Stomach (tissue), 9 donors: ENCODE results near the gene CADM4. TPM values are rescaled to one million over a fixed set of nuclear protein-coding genes. Genes with fewer than 3 reads are reported as not detected.

Experiments used
- DNase-seq, 2 donors: peaks; one replicate each; pipeline versions ENCODE4 v3.0.0 to v3.0.0-alpha.2; 2013 to 2019
- H3K27ac ChIP-seq, 5 donors: fragments of 200-600 bp in 4 of 5; sonication (generic) in 4 of 5; one replicate each; pipeline ENCODE4 v1.5.1; 2013 to 2019; ENCODE audit warnings: mild to moderate bottlenecking in 1 of 5, moderate library complexity in 1 of 5
- H3K27me3 ChIP-seq, 3 donors: fragments of 200-600 bp; sonication (generic); one replicate each; pipeline ENCODE4 v1.5.1; 2017 to 2019; ENCODE audit warnings: mixed run types in 1 of 3
- H3K36me3 ChIP-seq, 4 donors: fragments of 200-600 bp; sonication (generic); 1 replicate in 3 of 4; 2 replicates in 1 of 4; pipeline ENCODE4 v1.5.1; 2016 to 2019
- H3K4me1 ChIP-seq, 4 donors: fragments of 200-600 bp; sonication (generic); one replicate each; pipeline ENCODE4 v1.5.1; 2016 to 2019
- H3K4me3 ChIP-seq, 4 donors: fragments of 200-600 bp; sonication (generic) in 3 of 4; one replicate each; pipeline ENCODE4 v1.5.1; 2016 to 2019; ENCODE audit warnings: mild to moderate bottlenecking in 1 of 4
- H3K9me3 ChIP-seq, 4 donors: fragments of 200-600 bp; sonication (generic); one replicate each; pipeline ENCODE4 v1.5.1; 2016 to 2019
- EP300 ChIP-seq: sonication (generic); formaldehyde crosslinking; IDR thresholded peaks from one replicate; pipeline ENCODE4 v1.6.1; 2017; ENCODE audit warnings: antibody characterized with exemption
- POLR2A ChIP-seq, 4 donors: fragments of 450-650 bp; IDR thresholded peaks; one replicate each; pipeline ENCODE4 v1.6.1; 2016; ENCODE audit warnings: antibody characterized with exemption in 4 of 4, control low read depth in 2 of 4, mild to moderate bottlenecking in 1 of 4, moderate library complexity in 1 of 4
- POLR2AphosphoS5 ChIP-seq, 3 donors: sonication (generic); formaldehyde crosslinking; IDR thresholded peaks; one replicate each; pipeline ENCODE4 v1.6.1; 2016; ENCODE audit warnings: antibody characterized with exemption in 3 of 3
- WGBS, 5 donors: extraction: QIAGEN DNeasy Blood & Tissue Kit in 3 of 5; methylation state at CpG; one replicate each; pipeline versions ENCODE4 v1.1.5 to v1.1.7; 2013 to 2018; 5-methylcytosine and 5-hydroxymethylcytosine counted together
- intact Hi-C: fragments of 100-400 bp; cut with DNase I; formaldehyde crosslinking; loops from one replicate; pipeline ENCODE4 v1.15.1; 2023; ENCODE audit warnings: low total_unique reads
- polyA plus RNA-seq, 3 donors: library from polyadenylated mRNA; stranded (reverse); fragments of 200-250 nt; gene quantifications; one replicate each; pipeline ENCODE4 v1.2.3, GENCODE V29; 2013
- total RNA-seq, 5 donors: library from RNA; depleted of rRNA; stranded (reverse); fragments of >200 nt; gene quantifications; one replicate each; pipeline versions ENCODE4 v1.1.0 to v1.2.3, GENCODE V29; 2014 to 2016
- TF ChIP-seq, protein P1 (sequence below), 7 experiments: fragments of 450-650 bp in 4 of 7; fragments of 200-600 bp in 3 of 7; sonication (generic) in 3 of 7; IDR thresholded peaks; one replicate each; pipeline ENCODE4 v1.5.1; 2016 to 2019; ENCODE audit warnings: antibody characterized with exemption in 7 of 7, control low read depth in 2 of 7, mild to moderate bottlenecking in 1 of 7
- donor health status: healthy with polysubstance abuse.
- donor health status: Bipolar disorder and iron deficiency.
- donor health status: healthy.

CADM4 gene
- total and polyA plus RNA-seq, 8 donors, result 4.9 to 14.2 (median 6.2) TPM; not detected in 1

- intact Hi-C loops, result no loop called here
- Histone ChIP-seq H3K27me3 (no peaks in the 10 kb centered on the region), H3K4me1 (peaks cover 5 to 68% (median 24%) of the 10 kb centered on the region in 4 donors), H3K4me3 (no peak overlapping the region), H3K27ac (peak overlapping the region; percentile 67 to 89 (median 84)), H3K36me3 (no peaks in the 10 kb centered on the region), H3K9me3 (no peaks in the 10 kb centered on the region)
- 93 to 96% (median 94%) methylated on average over 8 of the region's 8 CpGs for WGBS, 5 donors
- TF ChIP-seq EP300 (no peak), POLR2AphosphoS5 (IDR thresholded peaks at IDR 0.05) (no peak), POLR2A (IDR thresholded peaks at IDR 0.05) (no peak)
- TF ChIP-seq, protein P1, sequence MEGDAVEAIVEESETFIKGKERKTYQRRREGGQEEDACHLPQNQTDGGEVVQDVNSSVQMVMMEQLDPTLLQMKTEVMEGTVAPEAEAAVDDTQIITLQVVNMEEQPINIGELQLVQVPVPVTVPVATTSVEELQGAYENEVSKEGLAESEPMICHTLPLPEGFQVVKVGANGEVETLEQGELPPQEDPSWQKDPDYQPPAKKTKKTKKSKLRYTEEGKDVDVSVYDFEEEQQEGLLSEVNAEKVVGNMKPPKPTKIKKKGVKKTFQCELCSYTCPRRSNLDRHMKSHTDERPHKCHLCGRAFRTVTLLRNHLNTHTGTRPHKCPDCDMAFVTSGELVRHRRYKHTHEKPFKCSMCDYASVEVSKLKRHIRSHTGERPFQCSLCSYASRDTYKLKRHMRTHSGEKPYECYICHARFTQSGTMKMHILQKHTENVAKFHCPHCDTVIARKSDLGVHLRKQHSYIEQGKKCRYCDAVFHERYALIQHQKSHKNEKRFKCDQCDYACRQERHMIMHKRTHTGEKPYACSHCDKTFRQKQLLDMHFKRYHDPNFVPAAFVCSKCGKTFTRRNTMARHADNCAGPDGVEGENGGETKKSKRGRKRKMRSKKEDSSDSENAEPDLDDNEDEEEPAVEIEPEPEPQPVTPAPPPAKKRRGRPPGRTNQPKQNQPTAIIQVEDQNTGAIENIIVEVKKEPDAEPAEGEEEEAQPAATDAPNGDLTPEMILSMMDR (IDR thresholded peaks at IDR 0.05), result no peak
- DNase-seq, result no peak
Measured at GRCh38 chr19:43674183-43674582, 34.5 kb upstream of the CADM4 start.

DNA sequence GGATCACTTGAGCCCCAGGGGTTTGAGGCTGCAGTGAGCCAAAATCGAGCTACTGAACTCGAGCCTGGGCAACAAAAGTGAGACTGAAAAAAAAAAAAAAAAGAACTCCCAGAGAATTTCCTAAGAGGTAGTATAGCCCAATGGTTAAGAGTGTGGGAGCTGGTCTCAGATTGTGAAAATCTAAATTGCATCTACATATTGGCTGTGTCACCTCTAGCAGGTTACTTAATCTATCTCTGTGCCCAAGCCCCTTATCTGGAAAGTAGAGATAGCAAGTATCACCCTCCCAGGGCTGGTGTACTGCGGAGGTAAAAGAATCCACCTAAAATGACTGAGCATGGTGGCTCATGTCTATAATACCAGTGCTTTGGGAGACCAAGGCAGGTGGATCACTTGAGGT, 34.0 kb upstream of the CADM4 start:
- no peak for DNase-seq
- H3K9me3 ChIP-seq, result no peaks in the 10 kb centered on the region
- no peaks in the 10 kb centered on the region for H3K36me3 ChIP-seq
- no peaks in the 10 kb centered on the region for H3K27me3 ChIP-seq
- intact Hi-C loops, result no loop called here
- peak overlapping the region in 4 of 5 donors; percentile 78 to 89 (median 85) for H3K27ac ChIP-seq
- no peak overlapping the region for H3K4me3 ChIP-seq
- 55 to 82% (median 67%) methylated on average over 3 of the region's 3 CpGs for WGBS, 5 donors
- TF ChIP-seq POLR2A (IDR thresholded peaks at IDR 0.05) (no peak), EP300 (no peak), POLR2AphosphoS5 (IDR thresholded peaks at IDR 0.05) (no peak)
- TF ChIP-seq, protein P1 (IDR thresholded peaks at IDR 0.05), result no peak
- H3K4me1 ChIP-seq, result peaks cover 5 to 68% (median 26%) of the 10 kb centered on the region in 4 donors

- Histone ChIP-seq H3K4me1 (peaks cover 12 to 78% (median 35%) of the 10 kb centered on the region in 4 donors), H3K36me3 (peaks cover 2 to 6% (median 4%) of the 10 kb centered on the region in 4 donors), H3K9me3 (no peaks in the 10 kb centered on the region), H3K27ac (peak overlapping the region in 4 of 5 donors; percentile 4 to 97 (median 68)), H3K27me3 (no peaks in the 10 kb centered on the region), H3K4me3 (no peak overlapping the region)
- intact Hi-C loops, result no loop called here
- WGBS, 5 donors, result 44 to 55% (median 50%) methylated on average over 3 to 6 of the region's 6 CpGs
- peak in 1 of 2 donors; percentile 50 for DNase-seq
- TF ChIP-seq, protein P1 (IDR thresholded peaks at IDR 0.05), result no peak
- TF ChIP-seq EP300, result no peak
- TF ChIP-seq POLR2AphosphoS5 (IDR thresholded peaks at IDR 0.05), result peak in 1 of 3 donors; percentile 42
Measured at GRCh38 chr19:43672061-43672679, 32.5 kb upstream of the CADM4 start.

- Histone ChIP-seq H3K27ac (peak overlapping the region; percentile 85 to 98 (median 96)), H3K27me3 (no peaks in the 10 kb centered on the region), H3K4me1 (peaks cover 7 to 76% (median 28%) of the 10 kb centered on the region in 4 donors), H3K4me3 (peak overlapping the region; percentile 51 to 62 (median 56)), H3K9me3 (no peaks in the 10 kb centered on the region), H3K36me3 (peaks cover 12 to 42% (median 37%) of the 10 kb centered on the region in 4 donors)
- intact Hi-C loops, result loop anchor here (10.0 kb wide), 1 partner anchor 204 kb away; the partner anchor contains the start of gene LYPD3
- peak; percentile 98 for DNase-seq
- TF ChIP-seq EP300 (peak; percentile 43), POLR2A (IDR thresholded peaks at IDR 0.05) (peak in 2 of 4 donors; percentile 59 to 80), POLR2AphosphoS5 (IDR thresholded peaks at IDR 0.05) (peak; percentile 70 to 96 (median 93))
- TF ChIP-seq, protein P1 (IDR thresholded peaks at IDR 0.05), result no peak
- WGBS, 5 donors, result 0 to 1% (median 0%) methylated on average over 42 to 44 of the region's 44 CpGs
Measured at GRCh38 chr19:43668406-43669109, 28.9 kb upstream of the CADM4 start.
